Smooth muscle cell (in vitro differentiated cells): ENCODE results near the gene SFI1. TPM values are rescaled to one million over a fixed set of nuclear protein-coding genes. Genes with fewer than 3 reads are reported as not detected.

Source experiments
- DNase-seq: peaks from one replicate; lab custom pipeline; 2025; ENCODE audit not compliant: unreplicated experiment; lab: John Stamatoyannopoulos, UW
- H2AFZ ChIP-seq: fragments of 200-600 bp; sonication (generic); 2 replicates; pipeline ENCODE4 v1.6.0; 2016; ENCODE audit warnings: antibody characterized with exemption, low read depth, mild to moderate bottlenecking
- H3F3A ChIP-seq: fragments of 200-600 bp; sonication (generic); 2 replicates; pipeline ENCODE4 v1.6.0; 2017; ENCODE audit warnings: antibody characterized with exemption, low read depth
- H3K27ac ChIP-seq: fragments of 200-600 bp; sonication (generic); 2 replicates; pipeline ENCODE4 v1.5.1; 2016; ENCODE audit warnings: low read depth, mild to moderate bottlenecking
- H3K27me3 ChIP-seq: fragments of 200-600 bp; sonication (generic); 2 replicates; pipeline ENCODE4 v1.6.1; 2016; ENCODE audit warnings: low read depth, mild to moderate bottlenecking
- H3K36me3 ChIP-seq: fragments of 200-600 bp; sonication (generic); 2 replicates; pipeline ENCODE4 v1.5.1; 2016; ENCODE audit warnings: low read depth
- H3K4me1 ChIP-seq: fragments of 200-600 bp; sonication (generic); 2 replicates; pipeline ENCODE4 v1.5.1; 2016; ENCODE audit warnings: low read depth
- H3K4me2 ChIP-seq: fragments of 200-600 bp; sonication (generic); 2 replicates; pipeline ENCODE4 v1.6.0; 2016; ENCODE audit warnings: mild to moderate bottlenecking
- H3K4me3 ChIP-seq: fragments of 200-600 bp; sonication (generic); 2 replicates; pipeline ENCODE4 v1.5.1; 2016; ENCODE audit warnings: mild to moderate bottlenecking
- H3K79me2 ChIP-seq: fragments of 200-600 bp; sonication (generic); 2 replicates; pipeline ENCODE4 v1.6.0; 2016; ENCODE audit warnings: low read depth, mild to moderate bottlenecking
- H3K9ac ChIP-seq: fragments of 200-600 bp; sonication (generic); 2 replicates; pipeline ENCODE4 v1.6.0; 2016; ENCODE audit warnings: low read depth
- H3K9me3 ChIP-seq: fragments of 200-600 bp; sonication (generic); replicated peaks from 2 replicates; pipeline ENCODE4 v1.5.1; 2016; ENCODE audit warnings: low read depth
- H4K20me1 ChIP-seq: fragments of 200-600 bp; sonication (generic); 2 replicates; pipeline ENCODE4 v1.6.0; 2016; ENCODE audit warnings: low read depth
- CTCF ChIP-seq: fragments of 200-600 bp; sonication (generic); IDR thresholded peaks from 2 replicates; pipeline ENCODE4 v1.5.1; 2017; ENCODE audit warnings: borderline replicate concordance, mild to moderate bottlenecking, antibody characterized with exemption; ENCODE audit not compliant: insufficient read depth, poor library complexity, severe bottlenecking
- WGBS: methylation state at CpG from one replicate; pipeline ENCODE4 v1.1.7; 2016; ENCODE audit warnings: low lambda C conversion rate; 5-methylcytosine and 5-hydroxymethylcytosine counted together
- polyA plus RNA-seq: library from polyadenylated mRNA; unstranded; fragments of >200 nt; fragmentation: Nextera tagmentation; extraction: Ambion mirVana; gene quantifications from 2 replicates; pipeline ENCODE4 v1.2.1, GENCODE V29; 2016
- total RNA-seq: library from RNA; depleted of rRNA; stranded (reverse); fragments of >200 nt; gene quantifications from 2 replicates; pipeline ENCODE4 v1.2.3, GENCODE V29; 2014

Gene SFI1
- total and polyA plus RNA-seq, 2 experiments from 2014 or later: 8.7 to 26.9 TPM

GRCh38 chr22:31615940-31616314, 119.6 kb downstream of the SFI1 start:
- no peaks in the 10 kb centered on the region for H3K9me3 ChIP-seq
- H2AFZ ChIP-seq: no peak overlapping the region
- H3K4me1 ChIP-seq: no peaks in the 10 kb centered on the region
- TF ChIP-seq CTCF: no peak
- no peak overlapping the region for H3K27ac ChIP-seq
- H3K9ac ChIP-seq: no peak overlapping the region
- no peaks in the 10 kb centered on the region for H4K20me1 ChIP-seq
- H3K36me3 ChIP-seq: no peaks in the 10 kb centered on the region
- no peak overlapping the region for H3K4me2 ChIP-seq
- H3K4me3 ChIP-seq: no peak overlapping the region
- WGBS: 83% methylated on average over 4 of the region's 4 CpGs
- H3K79me2 ChIP-seq: no peaks in the 10 kb centered on the region
- no peak for DNase-seq
- no peaks in the 10 kb centered on the region for H3F3A ChIP-seq
- no peaks in the 10 kb centered on the region for H3K27me3 ChIP-seq

DNA sequence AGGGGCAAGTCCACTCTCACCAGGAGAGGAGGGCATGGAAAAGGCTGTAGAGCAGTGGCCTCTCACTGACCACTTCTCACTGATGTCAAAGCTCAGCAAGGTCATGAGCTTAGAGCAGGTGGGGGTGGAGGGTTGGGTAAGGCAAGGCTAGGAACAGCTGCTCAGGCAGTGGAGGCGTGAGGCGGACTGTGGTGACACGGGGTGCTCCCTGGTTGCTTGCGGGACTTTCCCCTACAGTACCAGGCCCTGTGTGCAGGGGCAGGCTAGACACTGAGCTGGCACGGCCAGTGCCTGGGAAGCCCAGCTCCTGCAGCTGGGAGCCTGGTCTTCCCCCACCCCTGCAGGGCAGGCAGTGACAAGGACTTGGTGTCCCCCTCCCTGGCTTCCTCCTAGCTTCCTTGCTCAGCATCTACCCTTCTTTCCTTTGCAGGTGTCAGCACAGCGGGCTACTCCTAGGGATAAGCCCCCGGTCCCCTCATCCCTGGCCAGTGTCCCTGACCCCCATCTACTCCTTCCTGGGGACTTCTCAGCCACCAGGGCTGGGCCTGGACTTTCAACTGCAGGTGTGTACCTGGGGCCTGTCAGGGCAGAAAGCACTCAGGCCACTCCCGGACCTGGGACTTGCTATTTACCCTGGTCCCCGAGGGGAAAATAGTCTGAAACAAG, 120.1 kb downstream of the SFI1 start:
- Histone ChIP-seq H3F3A (no peaks in the 10 kb centered on the region), H3K4me3 (no peak overlapping the region), H3K4me2 (no peak overlapping the region), H3K79me2 (no peaks in the 10 kb centered on the region), H2AFZ (no peak overlapping the region), H3K36me3 (no peaks in the 10 kb centered on the region), H4K20me1 (peaks cover 4% of the 10 kb centered on the region), H3K4me1 (no peaks in the 10 kb centered on the region), H3K27ac (no peak overlapping the region), H3K9ac (no peak overlapping the region), H3K27me3 (no peaks in the 10 kb centered on the region), H3K9me3 (no peaks in the 10 kb centered on the region)
- TF ChIP-seq CTCF: no peak
- DNase-seq: no peak
- 93% methylated on average over 9 of the region's 9 CpGs for WGBS

- Histone ChIP-seq H3K9me3 (no peaks in the 10 kb centered on the region), H3K9ac (no peak overlapping the region), H3K79me2 (peaks cover 3% of the 10 kb centered on the region), H3F3A (no peaks in the 10 kb centered on the region), H3K4me1 (no peaks in the 10 kb centered on the region), H3K27me3 (no peaks in the 10 kb centered on the region), H3K4me3 (no peak overlapping the region), H3K36me3 (no peaks in the 10 kb centered on the region), H3K27ac (no peak overlapping the region), H4K20me1 (peaks cover 20% of the 10 kb centered on the region), H2AFZ (no peak overlapping the region), H3K4me2 (no peak overlapping the region)
- WGBS: 94% methylated on average over 17 of the region's 17 CpGs
- TF ChIP-seq CTCF: no peak
- no peak for DNase-seq
These were observed 121.7 kb downstream of the SFI1 start for GRCh38 chr22:31618057-31618456.

- DNase-seq: no peak
- H3K27me3 ChIP-seq: no peaks in the 10 kb centered on the region
- TF ChIP-seq CTCF: no peak
- H4K20me1 ChIP-seq: peaks cover 26% of the 10 kb centered on the region
- H3K9ac ChIP-seq: no peak overlapping the region
- WGBS: 95% methylated on average over 5 of the region's 5 CpGs
- H3K36me3 ChIP-seq: no peaks in the 10 kb centered on the region
- no peaks in the 10 kb centered on the region for H3F3A ChIP-seq
- no peaks in the 10 kb centered on the region for H3K4me1 ChIP-seq
- no peak overlapping the region for H3K27ac ChIP-seq
- no peaks in the 10 kb centered on the region for H3K9me3 ChIP-seq
- H3K4me2 ChIP-seq: no peak overlapping the region
- H3K4me3 ChIP-seq: no peak overlapping the region
- no peak overlapping the region for H2AFZ ChIP-seq
- peaks cover 8% of the 10 kb centered on the region for H3K79me2 ChIP-seq
These were observed 122.3 kb downstream of the SFI1 start for GRCh38 chr22:31618471-31619176.
